Middle frontal gyrus (tissue), 1 donor: ENCODE measurements around the gene LRP1B.
"Not testable (repeated sequence)": the region's sequence is repeated elsewhere in the genome, so short reads cannot be mapped to it uniquely, and the experiment has no call there.

Experiments used
- DNase-seq: peaks from one replicate; pipeline ENCODE4 v3.0.0-alpha.2; 2015; ENCODE audit warnings: low spot score; ENCODE audit errors: extremely low spot score

Gene LRP1B

DNA sequence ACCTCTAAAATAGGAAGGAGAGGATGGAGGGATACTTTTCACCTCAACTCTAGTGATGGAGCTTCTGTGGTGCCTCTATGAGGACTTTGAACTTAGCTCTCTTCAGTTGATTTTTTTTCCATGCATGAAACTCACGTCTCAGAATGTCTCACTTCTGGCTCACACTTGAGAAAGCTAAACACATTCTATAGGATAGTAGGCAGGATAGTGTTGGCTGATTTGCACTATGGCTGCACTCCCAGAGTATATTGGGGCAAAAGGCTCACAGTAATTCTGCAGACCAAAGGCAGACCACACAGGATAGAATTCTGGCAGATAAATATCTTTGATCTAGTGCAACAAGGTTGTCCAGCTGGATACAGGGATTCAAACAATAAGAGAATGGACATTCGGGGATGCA, 1093.5 kb downstream of the LRP1B start:
- DNase-seq = no peak

DNA sequence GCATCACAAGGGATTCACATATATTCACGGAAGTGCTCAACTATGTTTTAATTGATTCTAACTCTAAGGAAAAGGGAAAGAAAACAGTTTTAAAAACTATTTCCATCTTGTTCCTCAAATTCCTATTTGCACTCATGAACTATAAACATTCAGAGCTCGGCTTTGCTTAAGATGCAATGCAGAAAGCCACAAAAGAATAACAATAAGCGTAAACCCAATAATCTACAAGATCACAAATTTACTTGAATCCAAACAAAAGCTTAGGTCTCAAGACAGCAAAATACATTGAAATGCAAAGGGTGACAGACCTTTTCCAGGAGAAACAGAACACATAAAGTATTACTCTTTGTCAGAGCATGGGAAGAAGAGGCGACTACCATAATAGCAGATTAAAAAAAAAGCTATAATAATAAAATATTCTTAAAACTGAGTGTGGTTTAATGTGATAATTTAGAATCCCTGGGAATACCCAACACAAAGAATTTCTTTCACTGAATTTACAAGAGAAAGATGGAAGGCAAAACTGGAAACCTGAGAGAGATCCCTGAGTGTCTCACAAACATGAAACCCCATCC, 1094.9 kb downstream of the LRP1B start:
- no peak for DNase-seq

- DNase-seq = no peak
Observed at GRCh38 chr2:141029428-141030078, 1101.3 kb downstream of the LRP1B start.

DNA sequence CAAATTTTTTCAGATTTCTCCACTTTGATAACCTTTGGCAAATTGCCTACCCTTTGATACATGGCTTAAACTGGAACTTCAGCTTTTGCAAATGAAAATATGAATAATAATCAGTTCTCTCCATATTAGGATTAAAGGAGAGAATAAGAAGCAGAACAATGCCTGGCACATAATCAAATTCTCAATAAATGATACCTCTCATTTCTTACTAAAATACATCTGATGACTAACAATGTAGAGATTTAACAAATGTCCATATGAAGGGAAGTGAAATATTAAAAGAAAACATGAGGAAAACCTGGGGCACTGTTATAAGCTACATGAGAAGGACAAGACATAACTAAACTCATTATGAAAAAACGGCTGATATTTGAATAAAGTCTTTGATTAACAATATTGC, 1103.6 kb downstream of the LRP1B start:
- DNase-seq = no peak

DNA sequence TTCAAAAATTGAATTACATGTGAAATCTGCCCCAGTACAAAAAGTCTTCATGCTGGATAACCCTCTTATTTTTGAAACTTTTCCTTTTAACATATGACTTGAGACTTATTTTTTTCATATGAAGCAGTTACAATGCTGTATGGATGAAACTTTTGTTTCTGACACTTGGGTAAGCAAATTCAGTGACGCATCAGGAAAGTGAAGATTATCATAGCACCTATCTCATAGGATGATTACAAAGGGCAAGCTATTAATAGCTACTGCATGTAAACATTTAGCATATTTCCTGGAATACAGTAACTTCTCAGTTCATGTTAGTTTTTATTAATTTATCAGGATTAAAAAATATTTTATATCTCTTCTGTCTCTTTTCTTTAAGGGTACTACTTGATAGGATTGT, 1109.2 kb downstream of the LRP1B start:
- no peak for DNase-seq

- no peak for DNase-seq
Observed at GRCh38 chr2:141021109-141021508, 1109.7 kb downstream of the LRP1B start.

DNA sequence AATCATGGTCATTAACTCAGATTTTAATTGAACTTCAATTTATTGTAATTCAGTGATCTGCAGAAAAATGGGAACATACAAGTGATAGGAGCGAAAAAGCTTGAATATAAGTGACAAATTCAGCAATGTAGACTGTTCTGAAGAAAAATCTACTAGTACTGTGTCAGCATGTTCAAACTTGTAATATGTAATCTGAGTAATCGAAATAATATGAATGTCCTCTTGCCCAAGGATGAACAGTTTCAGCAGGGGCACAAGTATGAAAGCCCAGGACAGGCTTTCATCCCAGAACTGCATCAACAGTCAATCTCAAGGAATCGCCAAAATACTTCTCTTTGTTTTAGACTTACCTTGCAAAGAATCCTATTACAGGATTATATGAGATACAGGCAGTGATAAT, 1110.5 kb downstream of the LRP1B start:
- no peak for DNase-seq

GRCh38 chr2:141015341-141016047, 1115.3 kb downstream of the LRP1B start:
- peak; percentile 70 for DNase-seq

DNA sequence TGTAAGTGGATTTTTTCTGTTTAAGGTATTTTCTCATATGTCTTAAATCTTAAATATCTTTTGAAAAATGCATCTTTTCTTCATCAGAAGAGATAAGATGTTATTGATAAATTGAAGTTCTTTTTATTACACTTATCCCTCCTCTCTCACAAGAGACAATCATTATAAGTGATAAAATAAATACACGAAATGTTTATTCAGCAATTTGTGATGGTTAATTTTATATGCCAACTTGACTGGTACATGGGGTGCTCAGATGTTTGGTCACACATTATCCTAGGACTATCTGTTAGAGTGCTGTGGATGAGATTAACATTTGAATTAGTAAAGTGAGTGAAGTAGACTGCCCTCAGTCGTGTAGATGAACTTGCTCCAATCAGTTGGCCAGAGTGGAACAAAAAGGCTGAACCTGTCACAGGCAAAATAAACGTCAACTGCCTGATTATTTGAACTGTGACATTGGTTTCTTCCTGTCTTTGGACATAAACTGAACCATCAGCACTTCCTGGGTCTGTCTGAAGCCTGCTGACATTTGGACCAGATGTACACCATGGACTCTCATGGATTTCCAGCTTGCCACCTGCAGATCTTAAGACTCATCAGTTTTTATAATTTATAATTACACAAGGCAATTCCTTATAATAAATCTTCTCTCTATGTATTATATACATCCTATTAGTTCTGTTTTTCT, 1126.7 kb downstream of the LRP1B start:
- DNase-seq = no peak

DNA sequence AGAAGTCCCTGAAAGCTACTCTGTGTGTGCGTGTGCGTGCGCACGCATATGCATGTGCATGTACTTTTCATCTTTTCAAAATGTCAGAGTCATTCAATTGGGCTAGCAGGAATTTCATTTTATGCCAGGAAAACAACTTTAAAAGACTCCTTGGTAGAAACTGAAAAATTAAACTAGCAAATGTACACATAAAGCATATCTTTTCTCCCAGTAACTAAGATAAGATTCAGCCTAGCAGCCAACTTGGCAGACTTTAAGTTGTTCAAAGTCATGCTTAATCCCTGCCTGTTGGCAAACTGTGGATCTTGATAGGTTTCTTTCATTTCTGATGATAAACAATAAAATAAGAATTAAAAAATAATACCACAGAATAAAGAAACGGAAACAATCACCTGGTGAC, 1129.1 kb downstream of the LRP1B start:
- no peak for DNase-seq

GRCh38 chr2:140998577-140998976, 1132.2 kb downstream of the LRP1B start:
- DNase-seq = no peak

GRCh38 chr2:140998017-140998416, 1132.8 kb downstream of the LRP1B start:
- no peak for DNase-seq

DNA sequence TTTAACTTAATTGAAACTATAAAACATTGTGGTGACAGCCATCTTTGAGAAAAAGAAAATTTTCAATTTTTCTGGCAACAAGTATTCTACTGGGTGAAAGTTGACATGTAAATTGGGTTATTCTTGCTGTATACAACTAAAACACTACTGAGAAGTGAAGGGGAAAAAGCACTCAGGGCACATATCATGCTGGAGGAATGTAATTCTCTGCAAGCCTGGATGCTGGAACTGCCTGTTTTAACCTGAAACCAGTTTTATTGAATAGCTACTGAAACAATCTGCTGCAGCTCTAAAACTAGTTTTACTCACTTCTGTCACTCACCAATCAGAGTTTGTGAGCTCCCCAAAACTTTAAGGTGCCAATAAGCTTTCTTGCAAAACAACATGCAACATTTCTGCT, 1136.0 kb downstream of the LRP1B start:
- DNase-seq = no peak

DNA sequence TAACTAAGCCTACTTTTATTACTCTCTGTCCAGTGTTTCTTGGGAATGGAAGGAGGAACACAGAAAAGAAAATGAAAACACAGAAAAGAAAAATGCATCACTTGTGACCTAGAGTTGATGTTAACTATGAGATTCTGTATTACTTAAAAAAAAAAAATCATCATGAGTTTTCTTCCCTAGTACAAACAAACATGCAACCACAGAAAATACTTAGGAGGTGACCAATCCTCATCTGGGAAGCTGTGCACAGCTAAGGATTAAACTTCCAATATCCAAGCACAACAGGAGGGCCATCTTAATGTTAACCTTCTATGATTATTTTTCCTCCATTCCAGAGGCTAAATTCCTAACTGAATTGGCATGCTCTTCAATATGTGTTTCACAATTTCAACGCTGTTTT, 1140.4 kb downstream of the LRP1B start:
- no peak for DNase-seq

GRCh38 chr2:140988597-140988996, 1142.2 kb downstream of the LRP1B start:
- DNase-seq = no peak

GRCh38 chr2:140986456-140986855, 1144.4 kb downstream of the LRP1B start:
- DNase-seq = no peak

- no peak for DNase-seq
Observed at GRCh38 chr2:140975237-140975636, 1155.6 kb downstream of the LRP1B start.

- no peak for DNase-seq
Observed at GRCh38 chr2:140972724-140973123, 1158.1 kb downstream of the LRP1B start.

DNA sequence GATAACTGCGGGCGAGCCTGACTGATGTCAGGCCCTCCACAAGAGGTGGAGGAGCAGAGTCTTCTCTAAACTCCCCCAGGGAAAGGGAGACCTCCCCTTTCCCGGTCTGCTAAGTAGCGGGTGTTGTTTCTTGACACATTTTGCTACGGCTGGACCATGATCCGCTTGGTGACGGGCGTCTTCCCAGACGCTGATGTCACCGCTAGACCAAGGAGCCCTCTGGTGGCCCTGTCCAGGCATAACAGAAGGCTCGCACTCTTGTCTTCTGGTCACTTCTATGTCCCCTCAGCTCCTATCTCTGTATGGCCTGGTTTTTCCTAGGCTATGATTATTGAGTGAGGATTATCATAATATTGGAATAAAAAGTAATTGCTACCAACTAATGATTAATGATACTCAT, 1166.5 kb downstream of the LRP1B start:
- DNase-seq = not testable (repeated sequence)

- DNase-seq = no peak
Observed at GRCh38 chr2:140949932-140950331, 1180.9 kb downstream of the LRP1B start.

- no peak for DNase-seq
Observed at GRCh38 chr2:140947236-140947635, 1183.6 kb downstream of the LRP1B start.

DNA sequence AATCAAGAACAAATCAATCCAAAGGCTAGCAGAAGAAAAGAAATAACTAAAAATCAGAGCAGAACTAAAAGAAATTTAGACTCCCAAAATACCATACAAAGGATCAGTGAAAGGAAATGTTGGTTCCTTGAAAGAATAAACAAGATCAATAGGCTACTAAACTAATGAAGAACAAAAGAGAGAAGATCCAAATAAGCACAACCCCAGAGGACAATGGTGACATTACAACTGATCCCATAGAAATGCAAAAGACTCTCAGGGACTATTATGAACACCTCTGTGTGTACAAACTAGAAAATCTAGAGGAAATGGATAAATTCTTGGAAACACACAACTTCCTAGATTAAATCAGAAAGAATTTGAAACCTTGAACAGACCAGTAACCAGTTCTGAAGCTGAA, 1186.9 kb downstream of the LRP1B start:
- no peak for DNase-seq
